ENCODE measurements around the gene CACNG7.

Gene CACNG7

DNA sequence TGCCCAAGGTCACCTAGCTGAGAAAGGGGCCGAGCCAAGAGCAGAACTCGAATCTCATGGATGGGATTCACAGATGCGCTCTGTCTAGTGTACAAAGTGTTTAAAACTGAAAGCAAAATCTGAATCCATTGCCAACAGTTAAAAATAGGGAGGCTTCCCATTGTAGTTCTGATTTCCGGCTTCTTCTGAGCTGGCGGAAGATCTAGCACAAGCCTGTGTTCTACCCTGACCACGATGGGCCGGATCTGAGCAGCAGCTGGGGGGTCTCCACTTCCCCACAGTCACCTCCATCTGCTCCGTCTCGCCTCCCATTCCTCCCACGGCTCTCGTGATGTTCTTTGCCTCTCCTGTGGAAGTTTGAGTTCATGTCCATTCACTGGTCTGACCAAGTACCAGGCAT is 56.0 kb downstream of the CACNG7 start:
- peak overlapping the region; percentile 35; the same call in 1 of the 2 replicates for H3K4me3 ChIP-seq (ENCODE audit: low read depth, low read length)

DNA sequence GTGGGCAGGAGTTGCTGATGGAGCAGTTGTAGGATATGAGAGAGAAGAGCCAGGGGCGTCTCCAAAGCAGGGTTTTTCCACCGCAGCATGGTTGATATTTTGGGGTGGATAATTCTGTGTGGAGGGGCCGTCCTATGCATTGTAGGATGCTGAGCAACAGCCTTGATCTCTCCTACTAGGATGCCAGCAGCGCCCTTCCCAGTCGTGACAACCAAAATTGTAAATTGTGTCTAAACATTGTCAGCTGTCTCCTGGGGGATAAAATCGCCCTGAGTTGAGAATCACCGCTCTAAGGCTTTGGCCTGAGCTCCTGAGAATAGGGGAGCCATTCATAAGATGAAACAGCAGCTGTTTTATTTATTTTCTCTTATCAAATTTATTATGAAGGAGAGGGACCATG is 57.9 kb downstream of the CACNG7 start:
- TF ChIP-seq, protein P1, sequence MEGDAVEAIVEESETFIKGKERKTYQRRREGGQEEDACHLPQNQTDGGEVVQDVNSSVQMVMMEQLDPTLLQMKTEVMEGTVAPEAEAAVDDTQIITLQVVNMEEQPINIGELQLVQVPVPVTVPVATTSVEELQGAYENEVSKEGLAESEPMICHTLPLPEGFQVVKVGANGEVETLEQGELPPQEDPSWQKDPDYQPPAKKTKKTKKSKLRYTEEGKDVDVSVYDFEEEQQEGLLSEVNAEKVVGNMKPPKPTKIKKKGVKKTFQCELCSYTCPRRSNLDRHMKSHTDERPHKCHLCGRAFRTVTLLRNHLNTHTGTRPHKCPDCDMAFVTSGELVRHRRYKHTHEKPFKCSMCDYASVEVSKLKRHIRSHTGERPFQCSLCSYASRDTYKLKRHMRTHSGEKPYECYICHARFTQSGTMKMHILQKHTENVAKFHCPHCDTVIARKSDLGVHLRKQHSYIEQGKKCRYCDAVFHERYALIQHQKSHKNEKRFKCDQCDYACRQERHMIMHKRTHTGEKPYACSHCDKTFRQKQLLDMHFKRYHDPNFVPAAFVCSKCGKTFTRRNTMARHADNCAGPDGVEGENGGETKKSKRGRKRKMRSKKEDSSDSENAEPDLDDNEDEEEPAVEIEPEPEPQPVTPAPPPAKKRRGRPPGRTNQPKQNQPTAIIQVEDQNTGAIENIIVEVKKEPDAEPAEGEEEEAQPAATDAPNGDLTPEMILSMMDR (IDR thresholded peaks at IDR 0.05; ENCODE audit: low read depth, low read length): no peak
- no peak overlapping the region for H3K4me3 ChIP-seq (ENCODE audit: low read depth, low read length)

More for the DNA sequence above, 56.0 kb downstream of the CACNG7 start:
- TF ChIP-seq, protein P1 (IDR thresholded peaks at IDR 0.05; ENCODE audit: low read depth, low read length): no peak

DNA sequence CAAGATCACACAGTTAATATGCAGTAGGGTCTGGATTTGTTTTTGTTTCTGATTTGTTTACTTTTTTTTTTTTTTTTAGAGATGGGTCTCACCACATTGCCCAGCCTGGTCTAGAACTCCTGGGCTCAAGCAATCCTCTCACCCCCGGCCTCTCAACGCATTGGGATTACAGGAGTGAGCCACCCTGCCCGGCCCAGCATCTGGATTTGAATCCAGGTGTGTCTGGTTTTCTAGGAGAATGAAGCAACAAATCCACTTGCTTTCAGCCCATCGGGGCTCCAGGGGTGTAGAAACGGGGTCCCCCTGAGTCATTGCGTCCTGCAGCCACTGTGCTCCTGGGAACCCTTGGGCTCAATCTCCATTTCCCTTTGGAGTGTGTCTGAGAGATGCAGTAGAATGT is 60.3 kb downstream of the CACNG7 start:
- H3K4me3 ChIP-seq (ENCODE audit: low read depth, low read length): no peak overlapping the region
- TF ChIP-seq, protein P1 (IDR thresholded peaks at IDR 0.05; ENCODE audit: low read depth, low read length): no peak

DNA sequence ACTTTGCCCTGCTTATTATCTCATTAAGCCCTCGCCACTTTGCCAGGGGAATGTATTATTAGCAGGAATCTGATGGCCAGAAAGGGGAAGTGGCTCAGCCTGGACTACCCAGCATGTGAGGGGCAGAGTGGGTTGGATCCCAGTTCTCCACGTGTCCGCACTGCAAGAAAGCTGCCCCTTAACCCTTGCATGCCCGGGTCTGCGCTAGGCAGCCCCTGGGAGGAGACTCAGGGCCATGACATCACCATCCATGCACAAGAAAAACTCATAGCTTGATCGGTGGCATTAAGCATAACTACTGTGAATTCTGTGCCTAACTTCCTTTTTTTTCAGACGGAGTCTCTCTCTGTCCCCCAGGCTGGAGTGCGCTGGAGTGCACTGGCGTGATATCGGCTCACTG is 62.6 kb downstream of the CACNG7 start:
- H3K4me3 ChIP-seq (ENCODE audit: low read depth, low read length): no peak overlapping the region
- TF ChIP-seq, protein P1 (IDR thresholded peaks at IDR 0.05; ENCODE audit: low read depth, low read length): no peak

DNA sequence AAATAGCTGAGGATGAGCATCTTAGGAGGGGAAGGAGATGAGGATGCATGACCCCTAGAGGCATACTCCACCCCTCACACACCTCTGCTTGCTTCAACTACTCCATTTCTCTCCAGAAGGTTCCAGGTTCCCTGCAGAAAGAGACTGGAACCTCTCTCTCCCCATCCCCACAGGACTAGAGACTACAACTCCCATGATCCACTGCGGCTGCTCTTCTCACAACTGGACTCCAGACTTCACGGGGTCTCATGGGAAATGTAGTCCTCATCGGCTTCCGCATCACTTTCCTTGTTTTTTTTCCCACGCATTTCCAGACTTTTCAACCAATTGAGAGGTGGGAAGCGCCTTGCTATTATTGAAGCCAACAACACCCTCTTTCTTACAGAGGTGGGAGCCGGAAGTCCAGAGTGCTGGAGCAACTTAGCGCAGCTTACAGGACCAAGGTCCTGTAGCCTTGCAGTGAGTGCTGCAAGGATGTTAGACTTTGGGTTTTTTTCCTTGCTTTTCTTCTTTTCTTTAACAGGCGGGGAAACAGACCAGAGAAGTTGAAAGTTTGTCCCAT is 68.4 kb downstream of the CACNG7 start:
- peak overlapping the region; percentile 12; the same call in 1 of the 2 replicates for H3K4me3 ChIP-seq (ENCODE audit: low read depth, low read length)
- TF ChIP-seq, protein P1 (IDR thresholded peaks at IDR 0.05; ENCODE audit: low read depth, low read length): no peak

DNA sequence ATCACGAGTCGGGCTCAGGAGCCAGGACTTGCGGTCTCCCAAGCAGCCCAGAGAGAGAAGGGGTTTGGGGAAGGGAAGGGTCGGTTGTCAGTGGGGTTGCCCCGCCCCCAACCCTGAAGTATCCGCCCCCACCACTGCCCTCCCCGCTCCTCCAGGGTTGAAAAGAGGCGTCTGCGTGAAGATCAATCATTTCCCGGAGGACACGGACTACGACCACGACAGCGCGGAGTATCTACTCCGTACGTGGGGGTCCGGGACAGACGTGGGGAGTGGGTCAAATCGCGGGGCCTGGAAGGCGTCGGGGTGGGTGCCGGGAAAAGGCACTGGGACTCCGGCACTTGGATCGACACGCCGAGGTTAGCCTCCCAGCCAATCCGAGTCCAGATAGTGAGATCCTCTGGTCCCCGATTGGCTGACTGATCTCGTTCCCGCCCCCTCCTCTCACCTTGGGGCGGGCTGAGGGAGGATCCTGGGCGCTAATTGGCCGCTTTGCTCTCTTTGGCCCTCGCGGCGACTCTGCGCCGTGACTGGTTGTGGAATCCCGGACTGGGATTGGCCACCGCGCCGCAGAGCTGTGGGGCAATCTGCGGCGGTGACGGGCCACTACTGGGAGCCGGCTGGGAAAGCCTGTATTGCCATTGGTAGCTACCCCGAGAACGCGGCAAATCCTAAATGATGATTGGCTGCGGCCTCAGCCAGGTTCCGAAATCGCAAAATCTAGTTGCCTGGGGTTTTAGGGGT is 69.1 kb downstream of the CACNG7 start:
- TF ChIP-seq, protein P1 (IDR thresholded peaks at IDR 0.05; ENCODE audit: low read depth, low read length): no peak
- peak overlapping the region; percentile 12; the same call in 1 of the 2 replicates for H3K4me3 ChIP-seq (ENCODE audit: low read depth, low read length)
